Measurements from ENCODE around the gene IGBP1. TPM values are rescaled to one million over a fixed set of nuclear protein-coding genes. Genes with fewer than 3 reads are reported as not detected.

The IGBP1 gene
- total RNA-seq, 4 donors from 2014 or later, result 33.8 to 90.4 (median 63.1) TPM

DNA sequence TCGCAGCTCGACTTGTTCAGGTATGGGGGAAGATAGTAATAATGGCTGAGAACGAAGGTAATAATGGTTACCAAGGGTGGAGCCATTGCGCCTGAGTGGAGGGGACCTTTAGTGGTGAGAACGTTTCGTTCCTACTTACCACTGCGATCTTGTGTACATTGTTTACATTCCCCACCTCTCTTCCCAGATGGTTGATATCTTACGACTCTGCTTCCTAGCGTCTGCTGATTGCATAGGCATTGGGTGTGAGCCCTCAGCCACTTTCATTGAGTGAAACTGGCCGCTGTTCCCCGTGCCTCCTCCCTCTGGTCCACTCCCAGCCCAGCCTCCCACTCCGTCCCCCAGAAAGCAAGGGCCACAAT is 850 bp downstream of the IGBP1 start:
- TF ChIP-seq POLR2A (IDR thresholded peaks at IDR 0.05), result no peak
- TF ChIP-seq, protein P1, sequence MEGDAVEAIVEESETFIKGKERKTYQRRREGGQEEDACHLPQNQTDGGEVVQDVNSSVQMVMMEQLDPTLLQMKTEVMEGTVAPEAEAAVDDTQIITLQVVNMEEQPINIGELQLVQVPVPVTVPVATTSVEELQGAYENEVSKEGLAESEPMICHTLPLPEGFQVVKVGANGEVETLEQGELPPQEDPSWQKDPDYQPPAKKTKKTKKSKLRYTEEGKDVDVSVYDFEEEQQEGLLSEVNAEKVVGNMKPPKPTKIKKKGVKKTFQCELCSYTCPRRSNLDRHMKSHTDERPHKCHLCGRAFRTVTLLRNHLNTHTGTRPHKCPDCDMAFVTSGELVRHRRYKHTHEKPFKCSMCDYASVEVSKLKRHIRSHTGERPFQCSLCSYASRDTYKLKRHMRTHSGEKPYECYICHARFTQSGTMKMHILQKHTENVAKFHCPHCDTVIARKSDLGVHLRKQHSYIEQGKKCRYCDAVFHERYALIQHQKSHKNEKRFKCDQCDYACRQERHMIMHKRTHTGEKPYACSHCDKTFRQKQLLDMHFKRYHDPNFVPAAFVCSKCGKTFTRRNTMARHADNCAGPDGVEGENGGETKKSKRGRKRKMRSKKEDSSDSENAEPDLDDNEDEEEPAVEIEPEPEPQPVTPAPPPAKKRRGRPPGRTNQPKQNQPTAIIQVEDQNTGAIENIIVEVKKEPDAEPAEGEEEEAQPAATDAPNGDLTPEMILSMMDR (IDR thresholded peaks at IDR 0.05), result no peak
- Histone ChIP-seq H3K4me1 (no peaks in the 10 kb centered on the region), H3K9me3 (no peaks in the 10 kb centered on the region), H3K4me3 (peak overlapping the region; percentile 54 to 61), H3K36me3 (no peaks in the 10 kb centered on the region), H3K27ac (peak overlapping the region; percentile 71 to 85), H3K27me3 (no peaks in the 10 kb centered on the region)
- no peak for DNase-seq
- intact Hi-C loops (cut with DNase I; ENCODE audit: low total_unique reads), result no loop called here

DNA sequence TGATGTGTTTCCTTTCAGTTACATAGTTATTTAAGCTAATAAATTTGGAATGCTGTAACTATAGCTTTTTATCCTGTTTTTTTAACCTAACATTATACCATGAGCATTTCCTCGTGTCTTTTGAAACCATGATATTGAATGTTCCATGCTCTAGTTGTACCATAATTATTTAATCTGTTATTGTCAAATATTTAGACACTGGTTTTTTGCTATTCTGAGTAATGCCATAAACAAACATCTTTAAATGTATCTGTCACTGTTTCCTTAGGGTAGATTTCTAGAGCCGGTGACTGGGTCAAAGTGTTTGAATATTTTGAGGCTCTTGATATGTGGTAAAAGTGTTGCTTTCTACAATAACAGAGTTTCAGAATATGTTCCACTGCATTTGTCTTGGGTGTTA is 5.4 kb downstream of the IGBP1 start:
- Histone ChIP-seq H3K9me3 (no peaks in the 10 kb centered on the region), H3K27ac (no peak overlapping the region), H3K36me3 (no peaks in the 10 kb centered on the region), H3K4me1 (no peaks in the 10 kb centered on the region), H3K27me3 (no peaks in the 10 kb centered on the region), H3K4me3 (no peak overlapping the region)
- no peak for DNase-seq
- intact Hi-C loops (cut with DNase I; ENCODE audit: low total_unique reads), result no loop called here
- no peak for TF ChIP-seq POLR2A (IDR thresholded peaks at IDR 0.05)
- TF ChIP-seq, protein P1 (IDR thresholded peaks at IDR 0.05), result no peak

DNA sequence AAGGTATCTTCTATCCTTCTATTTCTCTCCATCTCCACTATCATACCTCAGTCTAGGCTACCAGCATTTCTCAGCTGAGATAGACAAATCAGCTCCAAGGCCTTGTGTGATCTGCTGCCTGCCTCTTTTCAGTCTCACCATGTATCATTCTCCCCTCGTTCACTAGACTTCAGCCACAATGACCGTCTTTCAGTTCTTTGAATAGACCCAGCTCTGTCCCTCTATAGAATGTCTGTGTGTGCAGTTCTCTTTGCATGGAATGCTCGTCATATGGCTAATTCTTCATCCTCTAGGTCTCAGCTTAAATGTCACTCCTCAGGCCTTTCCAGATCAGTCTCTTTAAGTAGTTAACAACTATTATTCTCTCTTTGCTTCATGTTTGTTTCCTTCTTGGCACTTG is 6.5 kb downstream of the IGBP1 start:
- intact Hi-C loops (cut with DNase I; ENCODE audit: low total_unique reads), result no loop called here
- Histone ChIP-seq H3K27ac (no peak overlapping the region), H3K27me3 (no peaks in the 10 kb centered on the region), H3K4me1 (no peaks in the 10 kb centered on the region), H3K4me3 (no peak overlapping the region), H3K36me3 (no peaks in the 10 kb centered on the region), H3K9me3 (no peaks in the 10 kb centered on the region)
- TF ChIP-seq POLR2A (IDR thresholded peaks at IDR 0.05), result no peak
- TF ChIP-seq, protein P1 (IDR thresholded peaks at IDR 0.05), result no peak
- DNase-seq, result no peak

DNA sequence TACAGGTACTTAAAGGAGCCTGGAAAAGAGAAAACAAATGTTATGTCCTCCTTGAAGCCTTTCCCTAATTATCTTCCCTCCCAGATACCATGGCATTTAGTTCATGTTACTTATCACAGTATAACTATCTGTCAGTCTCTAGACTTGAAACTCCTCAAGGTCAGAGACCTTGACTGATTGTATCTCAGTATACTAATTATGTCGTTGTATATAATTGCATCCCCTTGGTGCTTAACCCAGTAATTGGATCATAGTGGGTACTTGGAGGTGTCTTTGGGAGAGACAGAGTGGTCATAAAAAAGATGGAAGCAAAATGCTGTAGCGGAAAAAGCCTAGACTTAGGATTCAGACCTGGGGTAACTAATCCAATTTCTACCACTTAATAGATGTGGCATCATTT is 8.1 kb downstream of the IGBP1 start:
- intact Hi-C loops (cut with DNase I; ENCODE audit: low total_unique reads), result no loop called here
- no peak overlapping the region for H3K27ac ChIP-seq
- H3K27me3 ChIP-seq, result no peaks in the 10 kb centered on the region
- no peak for TF ChIP-seq POLR2A (IDR thresholded peaks at IDR 0.05)
- TF ChIP-seq, protein P1 (IDR thresholded peaks at IDR 0.05), result no peak
- no peak overlapping the region for H3K4me3 ChIP-seq
- no peaks in the 10 kb centered on the region for H3K4me1 ChIP-seq
- no peak for DNase-seq
- H3K36me3 ChIP-seq, result no peaks in the 10 kb centered on the region
- no peaks in the 10 kb centered on the region for H3K9me3 ChIP-seq

DNA sequence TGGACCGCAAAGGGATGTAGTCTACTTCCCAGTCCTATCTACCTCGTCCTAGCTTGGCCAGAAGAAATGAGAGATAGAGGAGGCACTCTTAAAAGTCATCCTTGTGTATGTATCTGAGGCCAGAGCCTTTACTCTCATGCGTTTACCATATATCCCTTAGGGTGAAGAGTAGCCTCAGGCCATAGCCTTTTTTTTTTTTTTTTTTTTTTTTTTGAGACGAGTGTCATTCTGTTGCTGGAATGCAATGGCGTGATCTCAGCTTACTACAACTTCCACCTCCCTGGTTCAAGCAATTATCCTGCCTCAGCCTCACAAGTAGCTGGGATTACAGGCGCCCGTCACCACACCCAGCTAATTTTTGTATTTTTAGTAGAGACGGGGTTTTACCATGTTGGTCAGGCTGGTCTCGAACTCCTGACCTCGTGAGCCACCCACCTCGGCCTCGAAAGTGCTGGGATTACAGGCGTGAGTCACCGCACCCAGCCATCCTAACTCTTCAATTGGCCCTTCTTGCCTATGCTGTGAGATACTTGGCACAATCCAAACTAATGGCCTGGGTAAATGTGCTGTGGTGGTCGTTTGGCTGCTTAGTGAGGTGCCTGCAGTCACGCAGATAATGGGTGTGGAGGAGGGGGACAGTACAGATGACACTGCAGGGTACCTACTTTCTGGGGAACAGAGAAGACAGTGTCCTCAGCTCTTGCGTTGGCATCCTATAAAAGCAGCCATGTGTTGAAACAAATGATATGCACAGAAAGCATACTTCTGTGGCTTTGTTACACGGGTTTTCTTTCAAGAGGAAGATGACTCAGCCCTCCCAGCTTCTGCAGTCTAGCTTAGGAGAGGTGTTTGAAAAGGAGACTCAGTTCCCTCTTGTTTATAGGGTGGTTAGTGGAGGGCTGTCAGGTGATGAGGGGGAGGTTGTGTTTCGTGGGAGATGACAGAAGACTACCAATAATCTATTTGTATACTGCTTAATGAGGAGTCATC is 33.6 kb downstream of the IGBP1 start:
- intact Hi-C loops (cut with DNase I; ENCODE audit: low total_unique reads), result no loop called here
- no peak for TF ChIP-seq POLR2A (IDR thresholded peaks at IDR 0.05)
- TF ChIP-seq, protein P1 (IDR thresholded peaks at IDR 0.05), result no peak
- no peaks in the 10 kb centered on the region for H3K4me1 ChIP-seq
- no peak overlapping the region for H3K4me3 ChIP-seq
- DNase-seq, result no peak
- no peaks in the 10 kb centered on the region for H3K27me3 ChIP-seq
- H3K9me3 ChIP-seq, result no peaks in the 10 kb centered on the region
- no peaks in the 10 kb centered on the region for H3K36me3 ChIP-seq
- H3K27ac ChIP-seq, result no peak overlapping the region

All from uterus (tissue), 4 donors.